Astrocyte (in vitro differentiated cells and primary cell): ENCODE data around the gene EDRF1. TPM values are rescaled to one million over a fixed set of nuclear protein-coding genes. Genes with fewer than 3 reads are reported as not detected.

Source experiments
- DNase-seq: peaks from one replicate; pipeline ENCODE4 v3.0.0-alpha.2; 2010; ENCODE audit warnings: low read depth
- FAIRE-seq: peaks from 2 replicates; lab custom pipeline; 2011; peaks lifted over from hg19 to GRCh38; lab: Jason Lieb, UNC
- H2AFZ ChIP-seq: 2 replicates; pipeline ENCODE4 v1.6.0; 2012; ENCODE audit warnings: low read depth, low read length, inconsistent platforms
- H3K27ac ChIP-seq: 2 replicates; pipeline ENCODE4 v1.5.1; 2011; ENCODE audit warnings: low read depth, low read length, inconsistent platforms
- H3K27me3 ChIP-seq: 2 replicates; pipeline ENCODE4 v1.6.0; 2011; ENCODE audit warnings: low read length, inconsistent platforms; ENCODE audit not compliant: insufficient read depth
- H3K36me3 ChIP-seq: 2 replicates; pipeline ENCODE4 v1.5.1; 2011; ENCODE audit warnings: low read length, inconsistent platforms; ENCODE audit not compliant: insufficient read depth
- H3K4me1 ChIP-seq: 2 replicates; pipeline ENCODE4 v1.5.1; 2011; ENCODE audit warnings: low read length, inconsistent platforms; ENCODE audit not compliant: insufficient read depth
- H3K4me2 ChIP-seq: 2 replicates; pipeline ENCODE4 v1.6.0; 2012; ENCODE audit warnings: low read length, inconsistent platforms
- H3K4me3 ChIP-seq: 2 replicates; pipeline ENCODE4 v1.5.1; 2011; ENCODE audit warnings: low read depth, mild to moderate bottlenecking, low read length, inconsistent platforms; ENCODE audit not compliant: insufficient read depth
- H3K79me2 ChIP-seq: 2 replicates; pipeline ENCODE4 v1.6.0; 2012; ENCODE audit warnings: mild to moderate bottlenecking, low read length, inconsistent platforms; ENCODE audit not compliant: insufficient read depth
- H3K9ac ChIP-seq: 2 replicates; pipeline ENCODE4 v1.6.0; 2012; ENCODE audit warnings: mild to moderate bottlenecking, low read length, inconsistent platforms
- H3K9me3 ChIP-seq: 2 replicates; pipeline ENCODE4 v1.5.1; 2012; ENCODE audit warnings: low read depth, mild to moderate bottlenecking, low read length, inconsistent platforms; ENCODE audit not compliant: insufficient read depth
- H4K20me1 ChIP-seq: 2 replicates; pipeline ENCODE4 v1.6.0; 2012; ENCODE audit warnings: low read length, inconsistent platforms; ENCODE audit not compliant: insufficient read depth
- H3K27ac Mint-ChIP-seq: one replicate; pipeline ENCODE4 v1.8.0; 2021; ENCODE audit warnings: mild to moderate bottlenecking, mixed read lengths; ENCODE audit not compliant: unreplicated experiment
- H3K27me3 Mint-ChIP-seq: one replicate; pipeline ENCODE4 v1.8.0; 2021; ENCODE audit warnings: low read depth, mixed read lengths; ENCODE audit not compliant: unreplicated experiment
- H3K36me3 Mint-ChIP-seq: one replicate; pipeline ENCODE4 v1.8.0; 2021; ENCODE audit warnings: low read depth, mixed read lengths; ENCODE audit not compliant: unreplicated experiment
- H3K4me1 Mint-ChIP-seq: one replicate; pipeline ENCODE4 v1.8.0; 2021; ENCODE audit warnings: low read depth, mixed read lengths; ENCODE audit not compliant: unreplicated experiment
- H3K4me3 Mint-ChIP-seq: one replicate; pipeline ENCODE4 v1.8.0; 2021; ENCODE audit warnings: mild to moderate bottlenecking, moderate library complexity, mixed read lengths; ENCODE audit not compliant: unreplicated experiment
- H3K9me3 Mint-ChIP-seq: one replicate; pipeline ENCODE4 v1.8.0; 2021; ENCODE audit warnings: mild to moderate bottlenecking, mixed read lengths; ENCODE audit not compliant: unreplicated experiment
- CTCF ChIP-seq: IDR thresholded peaks from 2 replicates; pipeline ENCODE4 v1.5.1; 2011; ENCODE audit warnings: low read depth, mild to moderate bottlenecking, inconsistent platforms, low read length, moderate library complexity; ENCODE audit not compliant: insufficient read depth
- EZH2 ChIP-seq: IDR thresholded peaks from 2 replicates; pipeline ENCODE4 v1.6.1; 2012; ENCODE audit warnings: mild to moderate bottlenecking, low read length, inconsistent platforms; ENCODE audit not compliant: insufficient read depth
- total RNA-seq: library from RNA; stranded (reverse); gene quantifications from 2 replicates; pipeline ENCODE4 v1.2.1, GENCODE V29; 2021

Gene EDRF1
- total RNA-seq, 1 donor from 2014 or later: 25.7 TPM

DNA sequence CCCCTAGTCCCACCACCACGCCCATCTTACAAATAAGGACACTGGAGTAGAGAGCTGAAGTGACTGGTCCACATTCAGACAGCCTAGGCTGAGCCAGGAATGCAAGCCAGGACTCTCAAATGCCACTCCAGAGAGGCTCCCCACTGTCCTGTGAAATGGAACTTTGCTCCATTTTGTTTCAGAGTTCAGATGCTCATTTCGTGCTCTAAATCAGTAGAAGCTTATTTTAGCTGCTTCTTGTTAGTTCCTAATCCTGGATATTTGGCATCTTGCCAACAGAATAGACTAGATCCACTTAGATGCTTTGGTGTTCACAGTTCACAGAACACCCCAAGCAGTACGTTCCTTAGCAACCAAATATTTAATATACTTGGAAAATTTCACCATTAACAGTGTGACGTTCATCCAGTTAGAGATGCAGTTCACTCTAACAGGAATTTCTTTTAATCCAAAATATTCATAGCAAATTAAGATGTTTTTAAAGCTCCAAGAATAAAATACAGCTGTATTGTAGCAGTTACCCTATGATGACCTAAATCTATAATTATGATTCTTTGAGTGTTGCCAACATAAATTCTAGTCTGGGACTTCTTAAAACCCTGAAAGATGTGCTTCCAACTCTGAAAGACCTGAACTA is 48.8 kb downstream of the EDRF1 start:
- Histone ChIP-seq H3K4me1 (no peaks in the 10 kb centered on the region), H4K20me1 (no peaks in the 10 kb centered on the region), H3K27me3 (no peaks in the 10 kb centered on the region), H3K27ac (no peak overlapping the region), H3K4me2 (no peak overlapping the region), H2AFZ (no peak overlapping the region), H3K9ac (no peak overlapping the region), H3K79me2 (no peaks in the 10 kb centered on the region), H3K9me3 (no peaks in the 10 kb centered on the region), H3K36me3 (peaks cover 19% of the 10 kb centered on the region), H3K4me3 (no peak overlapping the region)
- TF ChIP-seq EZH2: no peak
- no peak for TF ChIP-seq CTCF
- Mint-ChIP-seq H3K36me3 (peaks cover 19% of the 10 kb centered on the region), H3K9me3 (no peaks in the 10 kb centered on the region), H3K4me3 (no peak overlapping the region), H3K27ac (no peak overlapping the region), H3K4me1 (peaks cover 4% of the 10 kb centered on the region), H3K27me3 (no peaks in the 10 kb centered on the region)
- no peak for FAIRE-seq
- DNase-seq: no peak

- no peaks in the 10 kb centered on the region for H3K27me3 Mint-ChIP-seq
- TF ChIP-seq CTCF (no peak), EZH2 (no peak)
- H3K27ac Mint-ChIP-seq: no peak overlapping the region
- FAIRE-seq (no peak), DNase-seq (no peak)
- H3K4me3 Mint-ChIP-seq: no peak overlapping the region
- Histone ChIP-seq H3K4me3 (no peak overlapping the region), H3K4me1 (no peaks in the 10 kb centered on the region), H3K27ac (no peak overlapping the region), H3K36me3 (peaks cover 10% of the 10 kb centered on the region), H3K9ac (no peak overlapping the region), H3K27me3 (no peaks in the 10 kb centered on the region), H3K9me3 (no peaks in the 10 kb centered on the region), H3K4me2 (no peak overlapping the region), H4K20me1 (no peaks in the 10 kb centered on the region), H3K79me2 (no peaks in the 10 kb centered on the region), H2AFZ (no peak overlapping the region)
- H3K4me1 Mint-ChIP-seq: peaks cover 4% of the 10 kb centered on the region
- no peaks in the 10 kb centered on the region for H3K9me3 Mint-ChIP-seq
- H3K36me3 Mint-ChIP-seq: peaks cover 13% of the 10 kb centered on the region
These were observed 49.7 kb downstream of the EDRF1 start for GRCh38 chr10:125769175-125769574.

GRCh38 chr10:125770844-125771243 is 51.3 kb downstream of the EDRF1 start:
- no peak for DNase-seq
- Mint-ChIP-seq H3K36me3 (peaks cover 7% of the 10 kb centered on the region), H3K9me3 (no peaks in the 10 kb centered on the region), H3K4me1 (peaks cover 4% of the 10 kb centered on the region), H3K27me3 (peaks cover 4% of the 10 kb centered on the region), H3K27ac (no peak overlapping the region), H3K4me3 (no peak overlapping the region)
- Histone ChIP-seq H3K4me3 (no peak overlapping the region), H3K9me3 (no peaks in the 10 kb centered on the region), H3K4me1 (no peaks in the 10 kb centered on the region), H3K79me2 (no peaks in the 10 kb centered on the region), H3K4me2 (no peak overlapping the region), H4K20me1 (no peaks in the 10 kb centered on the region), H3K36me3 (peaks cover 2% of the 10 kb centered on the region), H2AFZ (no peak overlapping the region), H3K9ac (no peak overlapping the region), H3K27me3 (no peaks in the 10 kb centered on the region), H3K27ac (no peak overlapping the region)
- no peak for FAIRE-seq
- TF ChIP-seq EZH2 (no peak), CTCF (no peak)
